WTC11 (cell line): Measurements from ENCODE around the gene ZNF57. TPM values are rescaled to one million over a fixed set of nuclear protein-coding genes. Genes with fewer than 3 reads are reported as not detected.

Experiments
- ATAC-seq: fragments of 200-7000 bp; cut with Tn5 transposase; 2 replicates; pipeline ENCODE4 v1.10.0; 2021; ENCODE audit warnings: mild to moderate bottlenecking, moderate library complexity
- CTCF ChIA-PET: fragments of 300-600 bp; sonication (Branson Sonifier 250); formaldehyde crosslinking; loops from one replicate; lab custom pipeline; 2021; ENCODE audit warnings: antibody characterized with exemption; lab: Charles Lee
- POLR2A ChIA-PET: fragments of 350-600 bp; sonication (Branson Sonifier 250); formaldehyde crosslinking; loops from one replicate; lab custom pipeline; 2021; ENCODE audit warnings: antibody characterized with exemption; lab: Charles Lee
- DNase-seq: peaks from one replicate; pipeline ENCODE4 v3.0.0; 2021; ENCODE audit warnings: low spot score
- H3K27ac Mint-ChIP-seq: 2 replicates; pipeline ENCODE4 v1.8.0; 2021; ENCODE audit warnings: mixed read lengths
- H3K27me3 Mint-ChIP-seq: 2 replicates; pipeline ENCODE4 v1.8.0; 2021; ENCODE audit warnings: low read depth, mild to moderate bottlenecking, moderate library complexity, mixed read lengths
- H3K36me3 Mint-ChIP-seq: 2 replicates; pipeline ENCODE4 v1.8.0; 2021; ENCODE audit warnings: mixed read lengths
- H3K4me1 Mint-ChIP-seq: 2 replicates; pipeline ENCODE4 v1.8.0; 2022; ENCODE audit warnings: mixed read lengths
- H3K4me3 Mint-ChIP-seq: 2 replicates; pipeline ENCODE4 v1.8.0; 2021; ENCODE audit warnings: mild to moderate bottlenecking, moderate library complexity, mixed read lengths
- H3K9me3 Mint-ChIP-seq: 2 replicates; pipeline ENCODE4 v1.8.0; 2021; ENCODE audit warnings: mixed read lengths
- ATF1 ChIP-seq: sonication (generic); formaldehyde crosslinking; IDR thresholded peaks from 2 replicates; pipeline ENCODE4 v1.8.1; 2023; ENCODE audit warnings: mild to moderate bottlenecking, moderate library complexity, missing genetic modification reagents
- E2F1 ChIP-seq: sonication (generic); formaldehyde crosslinking; IDR thresholded peaks from 2 replicates; pipeline ENCODE4 v1.8.0; 2022; ENCODE audit warnings: mild to moderate bottlenecking, missing genetic modification reagents
- ELF4 ChIP-seq: sonication (generic); formaldehyde crosslinking; IDR thresholded peaks from 2 replicates; pipeline ENCODE4 v1.8.1; 2022; ENCODE audit warnings: low read depth, mild to moderate bottlenecking, moderate library complexity, missing genetic modification reagents
- FOXJ3 ChIP-seq: sonication (generic); formaldehyde crosslinking; IDR thresholded peaks from 2 replicates; pipeline ENCODE4 v1.9.0; 2021; ENCODE audit warnings: missing genetic modification reagents, mild to moderate bottlenecking, borderline replicate concordance
- IRF2 ChIP-seq: sonication (generic); formaldehyde crosslinking; IDR thresholded peaks from 2 replicates; pipeline ENCODE4 v1.8.0; 2022; ENCODE audit warnings: low read depth, missing genetic modification reagents, borderline replicate concordance
- NFATC4 ChIP-seq: fragments of 250-450 bp; sonication (Bioruptor Pico); IDR thresholded peaks from 2 replicates; pipeline ENCODE4 v1.9.0; 2021; ENCODE audit warnings: mild to moderate bottlenecking
- RORB ChIP-seq: fragments of 250-450 bp; sonication (Bioruptor Pico); IDR thresholded peaks from 2 replicates; pipeline ENCODE4 v1.9.0; 2021; ENCODE audit warnings: mild to moderate bottlenecking
- TEAD1 ChIP-seq: sonication (generic); formaldehyde crosslinking; IDR thresholded peaks from 2 replicates; pipeline ENCODE4 v1.8.0; 2022; ENCODE audit warnings: mild to moderate bottlenecking, missing genetic modification reagents
- ZBTB21 ChIP-seq: sonication (generic); formaldehyde crosslinking; IDR thresholded peaks from 2 replicates; pipeline ENCODE4 v1.8.1; 2023; ENCODE audit warnings: mild to moderate bottlenecking, missing genetic modification reagents, borderline replicate concordance
- ZNF232 ChIP-seq: sonication (generic); formaldehyde crosslinking; IDR thresholded peaks from 2 replicates; pipeline ENCODE4 v1.8.0; 2022; ENCODE audit warnings: mild to moderate bottlenecking, missing genetic modification reagents
- ZNF423 ChIP-seq: fragments of 250-450 bp; sonication (Bioruptor Pico); IDR thresholded peaks from 2 replicates; pipeline ENCODE4 v2.1.2; 2022; ENCODE audit warnings: mild to moderate bottlenecking, moderate library complexity
- total RNA-seq: library from RNA; stranded (reverse); gene quantifications from 3 replicates; pipeline ENCODE4 v1.2.3, GENCODE V29; 2021
- TF ChIP-seq, protein P1 (sequence below): sonication (generic); formaldehyde crosslinking; IDR thresholded peaks from 2 replicates; pipeline ENCODE4 v1.8.0; 2023; ENCODE audit warnings: missing genetic modification reagents, mild to moderate bottlenecking, borderline replicate concordance
- TF ChIP-seq, protein P2 (sequence below): sonication (generic); formaldehyde crosslinking; IDR thresholded peaks from 2 replicates; pipeline ENCODE4 v1.8.1; 2023; ENCODE audit warnings: mild to moderate bottlenecking, missing genetic modification reagents, moderate library complexity
- TF ChIP-seq, protein P3 (sequence below): sonication (generic); formaldehyde crosslinking; IDR thresholded peaks from 2 replicates; pipeline ENCODE4 v1.8.1; 2023; ENCODE audit warnings: mild to moderate bottlenecking, moderate library complexity, missing genetic modification reagents
- TF ChIP-seq, protein P4 (sequence below): sonication (generic); formaldehyde crosslinking; IDR thresholded peaks from 2 replicates; pipeline ENCODE4 v1.8.1; 2022; ENCODE audit warnings: low read depth, missing genetic modification reagents, borderline replicate concordance
- TF ChIP-seq, protein P5 (sequence below): sonication (generic); formaldehyde crosslinking; IDR thresholded peaks from 2 replicates; pipeline ENCODE4 v1.8.0; 2022; ENCODE audit warnings: mild to moderate bottlenecking, missing genetic modification reagents
- TF ChIP-seq, protein P6 (sequence below): sonication (generic); formaldehyde crosslinking; IDR thresholded peaks from 2 replicates; pipeline ENCODE4 v1.8.1; 2022; ENCODE audit warnings: missing genetic modification reagents, borderline replicate concordance
- TF ChIP-seq, protein P7 (sequence below): sonication (generic); formaldehyde crosslinking; IDR thresholded peaks from 2 replicates; pipeline ENCODE4 v1.8.1; 2023; ENCODE audit warnings: mild to moderate bottlenecking, missing genetic modification reagents

ZNF57 gene
- total RNA-seq, 1 experiment from 2014 or later, result 8.9 TPM

- TF ChIP-seq, protein P1, sequence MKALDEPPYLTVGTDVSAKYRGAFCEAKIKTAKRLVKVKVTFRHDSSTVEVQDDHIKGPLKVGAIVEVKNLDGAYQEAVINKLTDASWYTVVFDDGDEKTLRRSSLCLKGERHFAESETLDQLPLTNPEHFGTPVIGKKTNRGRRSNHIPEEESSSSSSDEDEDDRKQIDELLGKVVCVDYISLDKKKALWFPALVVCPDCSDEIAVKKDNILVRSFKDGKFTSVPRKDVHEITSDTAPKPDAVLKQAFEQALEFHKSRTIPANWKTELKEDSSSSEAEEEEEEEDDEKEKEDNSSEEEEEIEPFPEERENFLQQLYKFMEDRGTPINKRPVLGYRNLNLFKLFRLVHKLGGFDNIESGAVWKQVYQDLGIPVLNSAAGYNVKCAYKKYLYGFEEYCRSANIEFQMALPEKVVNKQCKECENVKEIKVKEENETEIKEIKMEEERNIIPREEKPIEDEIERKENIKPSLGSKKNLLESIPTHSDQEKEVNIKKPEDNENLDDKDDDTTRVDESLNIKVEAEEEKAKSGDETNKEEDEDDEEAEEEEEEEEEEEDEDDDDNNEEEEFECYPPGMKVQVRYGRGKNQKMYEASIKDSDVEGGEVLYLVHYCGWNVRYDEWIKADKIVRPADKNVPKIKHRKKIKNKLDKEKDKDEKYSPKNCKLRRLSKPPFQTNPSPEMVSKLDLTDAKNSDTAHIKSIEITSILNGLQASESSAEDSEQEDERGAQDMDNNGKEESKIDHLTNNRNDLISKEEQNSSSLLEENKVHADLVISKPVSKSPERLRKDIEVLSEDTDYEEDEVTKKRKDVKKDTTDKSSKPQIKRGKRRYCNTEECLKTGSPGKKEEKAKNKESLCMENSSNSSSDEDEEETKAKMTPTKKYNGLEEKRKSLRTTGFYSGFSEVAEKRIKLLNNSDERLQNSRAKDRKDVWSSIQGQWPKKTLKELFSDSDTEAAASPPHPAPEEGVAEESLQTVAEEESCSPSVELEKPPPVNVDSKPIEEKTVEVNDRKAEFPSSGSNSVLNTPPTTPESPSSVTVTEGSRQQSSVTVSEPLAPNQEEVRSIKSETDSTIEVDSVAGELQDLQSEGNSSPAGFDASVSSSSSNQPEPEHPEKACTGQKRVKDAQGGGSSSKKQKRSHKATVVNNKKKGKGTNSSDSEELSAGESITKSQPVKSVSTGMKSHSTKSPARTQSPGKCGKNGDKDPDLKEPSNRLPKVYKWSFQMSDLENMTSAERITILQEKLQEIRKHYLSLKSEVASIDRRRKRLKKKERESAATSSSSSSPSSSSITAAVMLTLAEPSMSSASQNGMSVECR (CRISPR knock-in tag), result no peak
- TF ChIP-seq, protein P2, sequence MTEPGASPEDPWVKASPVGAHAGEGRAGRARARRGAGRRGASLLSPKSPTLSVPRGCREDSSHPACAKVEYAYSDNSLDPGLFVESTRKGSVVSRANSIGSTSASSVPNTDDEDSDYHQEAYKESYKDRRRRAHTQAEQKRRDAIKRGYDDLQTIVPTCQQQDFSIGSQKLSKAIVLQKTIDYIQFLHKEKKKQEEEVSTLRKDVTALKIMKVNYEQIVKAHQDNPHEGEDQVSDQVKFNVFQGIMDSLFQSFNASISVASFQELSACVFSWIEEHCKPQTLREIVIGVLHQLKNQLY (CRISPR knock-in tag), result no peak
- TF ChIP-seq RORB (CRISPR knock-in tag) (no peak), FOXJ3 (CRISPR knock-in tag) (no peak), ELF4 (CRISPR knock-in tag) (no peak), ZBTB21 (CRISPR knock-in tag) (no peak), ZNF232 (CRISPR knock-in tag) (no peak), NFATC4 (CRISPR knock-in tag) (no peak), TEAD1 (CRISPR knock-in tag) (no peak)
- TF ChIP-seq, protein P3, sequence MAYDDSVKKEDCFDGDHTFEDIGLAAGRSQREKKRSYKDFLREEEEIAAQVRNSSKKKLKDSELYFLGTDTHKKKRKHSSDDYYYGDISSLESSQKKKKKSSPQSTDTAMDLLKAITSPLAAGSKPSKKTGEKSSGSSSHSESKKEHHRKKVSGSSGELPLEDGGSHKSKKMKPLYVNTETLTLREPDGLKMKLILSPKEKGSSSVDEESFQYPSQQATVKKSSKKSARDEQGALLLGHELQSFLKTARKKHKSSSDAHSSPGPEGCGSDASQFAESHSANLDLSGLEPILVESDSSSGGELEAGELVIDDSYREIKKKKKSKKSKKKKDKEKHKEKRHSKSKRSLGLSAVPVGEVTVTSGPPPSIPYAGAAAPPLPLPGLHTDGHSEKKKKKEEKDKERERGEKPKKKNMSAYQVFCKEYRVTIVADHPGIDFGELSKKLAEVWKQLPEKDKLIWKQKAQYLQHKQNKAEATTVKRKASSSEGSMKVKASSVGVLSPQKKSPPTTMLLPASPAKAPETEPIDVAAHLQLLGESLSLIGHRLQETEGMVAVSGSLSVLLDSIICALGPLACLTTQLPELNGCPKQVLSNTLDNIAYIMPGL (CRISPR knock-in tag), result no peak
- TF ChIP-seq, protein P4, sequence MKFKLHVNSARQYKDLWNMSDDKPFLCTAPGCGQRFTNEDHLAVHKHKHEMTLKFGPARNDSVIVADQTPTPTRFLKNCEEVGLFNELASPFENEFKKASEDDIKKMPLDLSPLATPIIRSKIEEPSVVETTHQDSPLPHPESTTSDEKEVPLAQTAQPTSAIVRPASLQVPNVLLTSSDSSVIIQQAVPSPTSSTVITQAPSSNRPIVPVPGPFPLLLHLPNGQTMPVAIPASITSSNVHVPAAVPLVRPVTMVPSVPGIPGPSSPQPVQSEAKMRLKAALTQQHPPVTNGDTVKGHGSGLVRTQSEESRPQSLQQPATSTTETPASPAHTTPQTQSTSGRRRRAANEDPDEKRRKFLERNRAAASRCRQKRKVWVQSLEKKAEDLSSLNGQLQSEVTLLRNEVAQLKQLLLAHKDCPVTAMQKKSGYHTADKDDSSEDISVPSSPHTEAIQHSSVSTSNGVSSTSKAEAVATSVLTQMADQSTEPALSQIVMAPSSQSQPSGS (CRISPR knock-in tag), result no peak
- TF ChIP-seq, protein P5, sequence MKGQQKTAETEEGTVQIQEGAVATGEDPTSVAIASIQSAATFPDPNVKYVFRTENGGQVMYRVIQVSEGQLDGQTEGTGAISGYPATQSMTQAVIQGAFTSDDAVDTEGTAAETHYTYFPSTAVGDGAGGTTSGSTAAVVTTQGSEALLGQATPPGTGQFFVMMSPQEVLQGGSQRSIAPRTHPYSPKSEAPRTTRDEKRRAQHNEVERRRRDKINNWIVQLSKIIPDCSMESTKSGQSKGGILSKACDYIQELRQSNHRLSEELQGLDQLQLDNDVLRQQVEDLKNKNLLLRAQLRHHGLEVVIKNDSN (CRISPR knock-in tag), result no peak
- TF ChIP-seq, protein P6, sequence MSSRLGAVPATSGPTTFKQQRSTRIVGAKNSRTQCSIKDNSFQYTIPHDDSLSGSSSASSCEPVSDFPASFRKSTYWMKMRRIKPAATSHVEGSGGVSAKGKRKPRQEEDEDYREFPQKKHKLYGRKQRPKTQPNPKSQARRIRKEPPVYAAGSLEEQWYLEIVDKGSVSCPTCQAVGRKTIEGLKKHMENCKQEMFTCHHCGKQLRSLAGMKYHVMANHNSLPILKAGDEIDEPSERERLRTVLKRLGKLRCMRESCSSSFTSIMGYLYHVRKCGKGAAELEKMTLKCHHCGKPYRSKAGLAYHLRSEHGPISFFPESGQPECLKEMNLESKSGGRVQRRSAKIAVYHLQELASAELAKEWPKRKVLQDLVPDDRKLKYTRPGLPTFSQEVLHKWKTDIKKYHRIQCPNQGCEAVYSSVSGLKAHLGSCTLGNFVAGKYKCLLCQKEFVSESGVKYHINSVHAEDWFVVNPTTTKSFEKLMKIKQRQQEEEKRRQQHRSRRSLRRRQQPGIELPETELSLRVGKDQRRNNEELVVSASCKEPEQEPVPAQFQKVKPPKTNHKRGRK (CRISPR knock-in tag), result no peak
- TF ChIP-seq, all 79 proteins: peak for 0
These were observed 49.2 kb downstream of the ZNF57 start (continued) for GRCh38 chr19:2949939-2950285.

DNA sequence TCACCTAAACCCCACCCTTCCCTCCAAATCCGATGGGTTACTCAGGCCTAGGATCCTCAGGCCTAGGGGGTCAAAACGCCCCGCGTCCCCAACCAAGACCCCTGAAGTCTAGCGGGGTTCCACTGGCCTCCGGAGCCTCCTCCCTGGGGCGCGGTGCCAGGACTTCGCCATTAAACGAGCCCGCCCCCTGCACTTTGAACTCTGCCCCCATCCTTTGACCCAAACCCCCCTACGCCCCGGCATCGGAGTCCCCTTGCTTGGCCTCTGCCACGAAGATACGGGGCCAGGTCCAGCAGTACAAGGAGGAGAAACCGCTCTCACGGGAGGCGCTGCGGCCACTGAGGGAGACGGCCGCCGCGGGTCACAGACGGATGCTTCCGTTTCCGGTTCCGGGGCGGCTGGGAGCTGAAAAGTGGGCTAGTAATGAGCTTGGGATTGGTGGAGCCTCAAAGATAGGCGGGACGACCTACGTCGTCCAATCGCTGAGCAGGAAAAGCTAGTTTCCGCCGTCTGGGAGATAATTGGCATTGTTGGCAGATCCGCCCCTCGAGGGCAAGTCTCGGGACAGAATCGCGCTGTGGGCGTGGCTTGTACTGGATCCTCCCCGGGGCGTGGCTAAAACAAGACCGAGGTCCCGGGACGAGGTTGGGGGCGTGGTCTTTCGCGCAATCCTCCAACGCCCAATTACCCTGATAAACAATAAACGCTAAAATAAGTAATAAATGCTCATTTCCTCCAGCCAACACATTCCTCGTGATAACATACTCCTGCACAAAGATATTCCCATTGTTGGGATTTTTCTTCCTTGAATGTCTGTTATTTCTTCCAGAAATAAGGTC is 49.8 kb downstream of the ZNF57 start:
- peak overlapping the region; percentile 97 for H3K4me3 Mint-ChIP-seq
- no peaks in the 10 kb centered on the region for H3K27me3 Mint-ChIP-seq
- POLR2A ChIA-PET, result interaction anchor here (0.6 to 1.3 kb wide), 5 partner anchors 51 to 357 kb away, joined by 3 to 6 read pairs (median 3); partner anchors contain the start of genes TLE5 and ZNF555
- ATAC-seq (peak; percentile 97), DNase-seq (peak; percentile 100)
- H3K27ac Mint-ChIP-seq, result peak overlapping the region; percentile 93
- CTCF ChIA-PET, result interaction anchor here (0.5 to 4.5 kb wide), 88 partner anchors 8 to 535 kb away, joined by 3 to 84 read pairs (median 5); partner anchors contain the start of genes CELF5, SGTA, THOP1 and TLE6
- H3K4me1 Mint-ChIP-seq, result peaks cover 8% of the 10 kb centered on the region
- H3K9me3 Mint-ChIP-seq, result no peaks in the 10 kb centered on the region
- H3K36me3 Mint-ChIP-seq, result no peaks in the 10 kb centered on the region
- TF ChIP-seq ZNF423 (CRISPR knock-in tag), result no peak
- TF ChIP-seq, protein P7, sequence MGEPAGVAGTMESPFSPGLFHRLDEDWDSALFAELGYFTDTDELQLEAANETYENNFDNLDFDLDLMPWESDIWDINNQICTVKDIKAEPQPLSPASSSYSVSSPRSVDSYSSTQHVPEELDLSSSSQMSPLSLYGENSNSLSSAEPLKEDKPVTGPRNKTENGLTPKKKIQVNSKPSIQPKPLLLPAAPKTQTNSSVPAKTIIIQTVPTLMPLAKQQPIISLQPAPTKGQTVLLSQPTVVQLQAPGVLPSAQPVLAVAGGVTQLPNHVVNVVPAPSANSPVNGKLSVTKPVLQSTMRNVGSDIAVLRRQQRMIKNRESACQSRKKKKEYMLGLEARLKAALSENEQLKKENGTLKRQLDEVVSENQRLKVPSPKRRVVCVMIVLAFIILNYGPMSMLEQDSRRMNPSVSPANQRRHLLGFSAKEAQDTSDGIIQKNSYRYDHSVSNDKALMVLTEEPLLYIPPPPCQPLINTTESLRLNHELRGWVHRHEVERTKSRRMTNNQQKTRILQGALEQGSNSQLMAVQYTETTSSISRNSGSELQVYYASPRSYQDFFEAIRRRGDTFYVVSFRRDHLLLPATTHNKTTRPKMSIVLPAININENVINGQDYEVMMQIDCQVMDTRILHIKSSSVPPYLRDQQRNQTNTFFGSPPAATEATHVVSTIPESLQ, result no peak
- no peak for TF ChIP-seq E2F1 (CRISPR knock-in tag)
- no peak for TF ChIP-seq ATF1 (CRISPR knock-in tag)
- TF ChIP-seq FOXJ3 (CRISPR knock-in tag), result no peak
- TF ChIP-seq IRF2, result no peak
